CD4-positive, CD25-positive, alpha-beta regulatory T cell (primary cell): ENCODE results near the gene SLC2A3. TPM values are rescaled to one million over a fixed set of nuclear protein-coding genes. Genes with fewer than 3 reads are reported as not detected.

Experiments
- polyA plus RNA-seq, 4 donors: library from polyadenylated mRNA; unstranded; fragments of 300-500 nt; fragmentation: Illumina TruSeq; gene quantifications; one replicate each; pipeline ENCODE4 v1.2.3, GENCODE V29; 2021
- total RNA-seq: library from RNA; stranded (reverse); gene quantifications from one replicate; pipeline ENCODE4 v1.2.3, GENCODE V29; 2022

SLC2A3 gene
- total and polyA plus RNA-seq, 5 donors from 2014 or later = 96.9 to 947 (median 105) TPM

Other genes starting within 250 kb of the SLC2A3 start
- not detected for gene GDF3, start 240.4 kb downstream of the SLC2A3 start, total RNA-seq
- not detected for gene GDF3, start 240.4 kb downstream of the SLC2A3 start, polyA plus RNA-seq
- not detected for gene DPPA3, start 224.8 kb downstream of the SLC2A3 start, total RNA-seq
- not detected for gene DPPA3, start 224.8 kb downstream of the SLC2A3 start, polyA plus RNA-seq
- not detected for gene CLEC4C, start 188.8 kb downstream of the SLC2A3 start, total RNA-seq
- not detected for gene CLEC4C, start 188.8 kb downstream of the SLC2A3 start, polyA plus RNA-seq
- gene NANOGNB, start 171.0 kb downstream of the SLC2A3 start, total RNA-seq = not detected
- gene NANOGNB, start 171.0 kb downstream of the SLC2A3 start, polyA plus RNA-seq = not detected
- gene NANOG, start 146.8 kb downstream of the SLC2A3 start, total RNA-seq = not detected
- not detected for gene NANOG, start 146.8 kb downstream of the SLC2A3 start, polyA plus RNA-seq
- gene SLC2A14, start 63.3 kb downstream of the SLC2A3 start, total RNA-seq = 0.25 TPM
- 1 to 10 TPM in 1 of 4 donors, not detected in 3; 1.6 TPM for gene SLC2A14, start 63.3 kb downstream of the SLC2A3 start, polyA plus RNA-seq
- 26.1 TPM for gene FOXJ2, start 96.5 kb upstream of the SLC2A3 start, total RNA-seq
- 1 to 10 TPM; 6.6 to 9.5 (median 8.1) TPM for gene FOXJ2, start 96.5 kb upstream of the SLC2A3 start, polyA plus RNA-seq
- 2.7 TPM for gene C3AR1, start 130.2 kb upstream of the SLC2A3 start, total RNA-seq
- gene C3AR1, start 130.2 kb upstream of the SLC2A3 start, polyA plus RNA-seq = 10 to 100 TPM in 2 of 4 donors, 1 to 10 TPM in 2; 6.5 to 12.7 (median 9.5) TPM
- gene NECAP1, start 146.1 kb upstream of the SLC2A3 start, total RNA-seq = 78.3 TPM
- gene NECAP1, start 146.1 kb upstream of the SLC2A3 start, polyA plus RNA-seq = 10 to 100 TPM; 20.5 to 34.8 (median 23.8) TPM
- 1.4 TPM for gene CLEC4A, start 187.4 kb upstream of the SLC2A3 start, total RNA-seq
- 1 to 10 TPM in 1 of 4 donors, under 1 TPM in 2, not detected in 1; 0.14 to 1.2 (median 0.53) TPM for gene CLEC4A, start 187.4 kb upstream of the SLC2A3 start, polyA plus RNA-seq
- not detected for gene ZNF705A, start 220.8 kb upstream of the SLC2A3 start, total RNA-seq
- not detected for gene ZNF705A, start 220.8 kb upstream of the SLC2A3 start, polyA plus RNA-seq